ENCODE measurements around the gene CABP2.

- TF ChIP-seq CTCF (conservative IDR thresholded peaks at IDR 0.05) (no peak), EZH2 (IDR thresholded peaks at IDR 0.05; ENCODE audit: low read depth) (no peak)
Measured at GRCh38 chr11:67486481-67487195, 36.6 kb downstream of the CABP2 start.

All from PC-9 (cell line).